Uterus (tissue), 4 donors: Measurements from ENCODE around the gene MAD2L2. TPM values are rescaled to one million over a fixed set of nuclear protein-coding genes. Genes with fewer than 3 reads are reported as not detected.

ENCODE experiments used
- DNase-seq, 2 donors: peaks; one replicate each; pipeline ENCODE4 v3.0.0-alpha.2; 2019 to 2020
- H3K27ac ChIP-seq, 2 donors: fragments of 200-600 bp; sonication (generic); 1 replicate in 1 of 2; 2 replicates in 1 of 2; pipeline ENCODE4 v1.5.1; 2016 to 2018
- H3K27me3 ChIP-seq, 2 donors: fragments of 200-600 bp; sonication (generic); one replicate each; pipeline ENCODE4 v1.5.1; 2018 to 2019; ENCODE audit warnings: control low read depth in 1 of 2
- H3K36me3 ChIP-seq, 2 donors: fragments of 200-600 bp; sonication (generic); one replicate each; pipeline ENCODE4 v1.5.1; 2019; ENCODE audit warnings: control low read depth in 1 of 2
- H3K4me1 ChIP-seq, 2 donors: fragments of 200-600 bp; sonication (generic); one replicate each; pipeline ENCODE4 v1.5.1; 2018 to 2019; ENCODE audit warnings: control low read depth in 1 of 2
- H3K4me3 ChIP-seq, 2 donors: fragments of 200-600 bp; sonication (generic); 1 replicate in 1 of 2; 2 replicates in 1 of 2; pipeline ENCODE4 v1.5.1; 2018 to 2019; ENCODE audit warnings: mild to moderate bottlenecking in 1 of 2
- H3K9me3 ChIP-seq, 2 donors: fragments of 200-600 bp; sonication (generic); one replicate each; pipeline ENCODE4 v1.5.1; 2019; ENCODE audit warnings: control low read depth in 1 of 2
- POLR2A ChIP-seq, 2 donors: fragments of 450-650 bp; IDR thresholded peaks; one replicate each; pipeline ENCODE4 v1.6.1; 2016; ENCODE audit warnings: antibody characterized with exemption in 2 of 2, mild to moderate bottlenecking in 1 of 2, moderate library complexity in 1 of 2
- intact Hi-C: fragments of 100-400 bp; cut with DNase I; formaldehyde crosslinking; loops from one replicate; pipeline ENCODE4 v1.15.1; 2023; ENCODE audit warnings: low total_unique reads
- total RNA-seq, 4 donors: library from RNA; depleted of rRNA in 3 of 4; stranded (reverse); fragments of >200 nt in 3 of 4; gene quantifications; one replicate each; pipeline versions ENCODE4 v1.1.0 to v1.2.4, GENCODE V29; 2014 to 2023
- TF ChIP-seq, protein P1 (sequence below), 4 experiments: fragments of 200-600 bp in 2 of 4; fragments of 450-650 bp in 2 of 4; sonication (generic) in 2 of 4; IDR thresholded peaks; one replicate each; pipeline ENCODE4 v1.5.1; 2016 to 2019; ENCODE audit warnings: antibody characterized with exemption in 4 of 4, mild to moderate bottlenecking in 2 of 4, moderate library complexity in 1 of 4
- donor health status: DM: yes; HTN: yes; CAD: no.

MAD2L2 gene
- 10 to 100 TPM; 24.3 to 66.2 (median 34.6) TPM for total RNA-seq

DNA sequence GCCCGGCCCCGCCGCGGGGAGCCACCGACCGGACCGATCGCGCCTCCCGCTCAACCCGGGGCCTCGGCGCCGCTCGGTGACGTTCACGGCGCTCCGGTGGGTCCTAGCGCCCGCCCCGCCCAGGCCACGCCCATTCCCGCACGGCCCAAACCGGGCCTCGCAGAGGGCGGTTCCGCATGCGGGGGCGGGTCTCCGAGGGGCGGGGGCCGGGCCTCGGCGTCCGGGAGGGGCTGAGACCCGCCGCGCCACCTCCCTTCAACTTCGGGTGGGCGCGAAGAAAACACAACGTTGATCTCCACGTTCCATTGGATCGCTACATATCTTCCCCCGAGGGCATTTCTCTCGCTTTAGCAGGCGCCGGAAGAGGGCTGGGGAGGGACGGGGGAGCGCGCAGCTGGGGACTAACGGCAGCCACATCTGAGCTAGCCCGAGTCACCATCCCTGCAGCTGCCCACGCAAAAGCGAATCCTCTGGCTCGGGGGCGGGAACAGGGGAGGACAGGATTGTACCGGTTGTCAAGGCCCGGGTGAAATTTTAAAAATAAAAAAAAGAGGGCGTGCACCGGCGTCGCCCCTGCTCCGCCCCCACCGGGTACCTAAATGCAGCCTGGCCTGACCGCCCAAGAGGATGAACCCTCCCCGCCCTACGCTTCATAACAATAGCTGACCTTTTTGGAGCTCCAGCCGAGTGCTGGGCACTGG, at the start of gene MAD2L2:
Gene MAD2L2, minus strand, starts transcription at position 78 of the 701 bp plus-strand sequence. CDS start 547 bp downstream, outside the sequence.
- intact Hi-C loops, result no loop called here
- Histone ChIP-seq H3K36me3 (no peaks in the 10 kb centered on the region), H3K4me1 (no peaks in the 10 kb centered on the region), H3K9me3 (no peaks in the 10 kb centered on the region), H3K27me3 (no peaks in the 10 kb centered on the region), H3K4me3 (peak within 1 kb of the TSS; percentile 63 to 85), H3K27ac (peak within 1 kb of the TSS; percentile 79 to 87)
- TF ChIP-seq, protein P1, sequence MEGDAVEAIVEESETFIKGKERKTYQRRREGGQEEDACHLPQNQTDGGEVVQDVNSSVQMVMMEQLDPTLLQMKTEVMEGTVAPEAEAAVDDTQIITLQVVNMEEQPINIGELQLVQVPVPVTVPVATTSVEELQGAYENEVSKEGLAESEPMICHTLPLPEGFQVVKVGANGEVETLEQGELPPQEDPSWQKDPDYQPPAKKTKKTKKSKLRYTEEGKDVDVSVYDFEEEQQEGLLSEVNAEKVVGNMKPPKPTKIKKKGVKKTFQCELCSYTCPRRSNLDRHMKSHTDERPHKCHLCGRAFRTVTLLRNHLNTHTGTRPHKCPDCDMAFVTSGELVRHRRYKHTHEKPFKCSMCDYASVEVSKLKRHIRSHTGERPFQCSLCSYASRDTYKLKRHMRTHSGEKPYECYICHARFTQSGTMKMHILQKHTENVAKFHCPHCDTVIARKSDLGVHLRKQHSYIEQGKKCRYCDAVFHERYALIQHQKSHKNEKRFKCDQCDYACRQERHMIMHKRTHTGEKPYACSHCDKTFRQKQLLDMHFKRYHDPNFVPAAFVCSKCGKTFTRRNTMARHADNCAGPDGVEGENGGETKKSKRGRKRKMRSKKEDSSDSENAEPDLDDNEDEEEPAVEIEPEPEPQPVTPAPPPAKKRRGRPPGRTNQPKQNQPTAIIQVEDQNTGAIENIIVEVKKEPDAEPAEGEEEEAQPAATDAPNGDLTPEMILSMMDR (IDR thresholded peaks at IDR 0.05), result peak in 1 of 4 experiments; percentile 3
- TF ChIP-seq POLR2A (IDR thresholded peaks at IDR 0.05), result peak in 1 of 2 donors; percentile 83
- peak; percentile 86 to 88 for DNase-seq

DNA sequence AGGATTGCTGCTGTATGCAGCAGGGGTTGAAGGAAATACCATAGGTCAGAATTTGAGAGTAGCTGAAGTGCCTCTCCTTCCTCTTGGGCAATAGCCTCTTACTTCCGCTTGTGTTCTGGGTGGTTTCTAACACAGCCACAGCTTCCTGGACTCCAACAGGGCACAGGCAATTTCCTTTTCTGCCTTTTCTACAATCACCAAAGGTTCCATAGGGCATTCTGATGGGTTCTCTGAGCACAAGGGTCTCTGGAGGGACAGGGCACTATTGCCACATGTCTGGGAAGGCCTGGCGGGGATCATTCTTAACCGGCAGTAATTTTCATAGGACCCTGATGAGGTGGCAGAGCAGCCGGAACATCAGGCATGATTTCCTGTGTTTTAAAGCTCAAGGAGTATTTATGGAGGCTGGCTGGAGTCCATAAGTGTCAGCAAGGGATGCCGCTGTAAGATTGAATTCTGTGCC, 49.5 kb upstream of the MAD2L2 start:
- Histone ChIP-seq H3K9me3 (no peaks in the 10 kb centered on the region), H3K36me3 (no peaks in the 10 kb centered on the region), H3K4me1 (no peaks in the 10 kb centered on the region), H3K4me3 (no peak overlapping the region), H3K27me3 (no peaks in the 10 kb centered on the region), H3K27ac (peak overlapping the region; percentile 67 to 76)
- intact Hi-C loops, result loop anchor here (10.0 kb wide), 1 partner anchor 74 kb away; the partner anchor contains the start of genes CLCN6 and MTHFR
- TF ChIP-seq POLR2A (IDR thresholded peaks at IDR 0.05), result no peak
- TF ChIP-seq, protein P1 (IDR thresholded peaks at IDR 0.05), result no peak
- DNase-seq, result peak in 1 of 2 donors; percentile 42

DNA sequence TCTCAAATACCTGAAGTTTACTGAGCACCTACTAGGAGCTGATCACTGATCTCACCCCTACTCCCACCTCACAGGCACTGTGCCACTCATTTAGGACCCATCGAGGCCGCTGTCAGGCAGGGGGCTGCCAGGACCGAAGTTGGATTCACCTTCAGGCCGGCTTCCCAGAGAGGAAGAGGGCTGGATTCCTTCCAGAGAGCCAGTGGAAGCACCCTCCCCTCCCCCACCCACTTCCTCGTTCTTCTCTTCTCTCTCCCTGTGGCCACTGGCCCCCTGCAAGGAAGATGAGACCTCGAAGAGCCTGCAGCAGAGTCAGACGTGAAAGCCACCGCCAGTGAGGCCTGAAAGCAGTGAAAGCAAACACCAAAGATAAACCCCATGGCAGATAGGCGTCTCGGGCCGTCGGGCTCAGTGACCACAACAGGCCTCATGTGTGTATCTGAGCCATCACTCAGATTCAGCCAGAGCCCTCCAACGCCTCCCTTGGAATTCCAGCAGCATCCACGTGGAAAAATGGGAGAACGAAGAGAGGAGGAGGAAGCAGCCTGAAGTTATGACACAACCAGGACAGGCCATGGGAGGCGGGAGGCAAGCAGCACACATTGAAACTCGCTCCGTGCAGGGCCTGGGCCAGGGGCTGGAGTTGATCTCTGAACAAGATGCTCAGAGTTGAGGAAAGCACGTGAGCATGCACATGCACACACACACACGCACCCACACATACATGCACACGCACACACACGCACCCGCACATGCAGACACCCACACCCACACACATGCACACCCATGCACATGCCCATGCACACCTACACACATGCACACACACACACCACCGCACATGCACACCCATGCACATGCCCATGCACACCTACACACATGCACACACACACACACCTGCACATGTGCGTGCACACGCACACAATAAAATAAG, 48.8 kb upstream of the MAD2L2 start:
- H3K36me3 ChIP-seq, result no peaks in the 10 kb centered on the region
- no peak for DNase-seq
- H3K9me3 ChIP-seq, result no peaks in the 10 kb centered on the region
- intact Hi-C loops, result loop anchor here (10.0 kb wide), 1 partner anchor 75 kb away; the partner anchor contains the start of genes CLCN6 and MTHFR
- H3K4me3 ChIP-seq, result no peak overlapping the region
- no peak overlapping the region for H3K27ac ChIP-seq
- TF ChIP-seq, protein P1 (IDR thresholded peaks at IDR 0.05), result no peak
- TF ChIP-seq POLR2A (IDR thresholded peaks at IDR 0.05), result no peak
- no peaks in the 10 kb centered on the region for H3K4me1 ChIP-seq
- H3K27me3 ChIP-seq, result no peaks in the 10 kb centered on the region

DNA sequence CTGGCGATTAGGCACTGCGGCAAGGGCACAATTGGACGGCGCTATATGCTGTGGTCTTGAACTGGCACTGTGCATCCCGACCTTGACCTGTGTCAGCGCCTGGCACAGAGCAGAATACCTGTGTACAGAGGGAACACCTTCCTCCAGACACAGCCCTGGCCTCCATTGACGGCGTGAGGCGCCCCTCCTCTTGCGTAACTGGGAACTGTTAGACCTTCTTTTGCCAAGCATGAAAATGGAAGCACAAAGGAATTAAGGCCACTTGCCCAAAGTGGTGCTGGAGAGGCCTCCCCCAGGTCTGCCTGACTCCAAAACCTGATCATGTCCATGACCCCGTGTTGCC, 48.2 kb upstream of the MAD2L2 start:
- no peak overlapping the region for H3K27ac ChIP-seq
- intact Hi-C loops, result no loop called here

More for the DNA sequence above, 48.2 kb upstream of the MAD2L2 start:
- no peaks in the 10 kb centered on the region for H3K27me3 ChIP-seq
- H3K36me3 ChIP-seq, result no peaks in the 10 kb centered on the region
- no peak overlapping the region for H3K4me3 ChIP-seq
- TF ChIP-seq, protein P1 (IDR thresholded peaks at IDR 0.05), result no peak
- TF ChIP-seq POLR2A (IDR thresholded peaks at IDR 0.05), result no peak
- DNase-seq, result no peak
- H3K9me3 ChIP-seq, result no peaks in the 10 kb centered on the region
- H3K4me1 ChIP-seq, result no peaks in the 10 kb centered on the region
